Measurements from ENCODE around the gene EPS8. TPM values are rescaled to one million over a fixed set of nuclear protein-coding genes. Genes with fewer than 3 reads are reported as not detected.

EPS8 gene
- total RNA-seq, result 1 to 10 TPM; 4.9 to 6.0 TPM

- Mint-ChIP-seq H3K36me3 (peaks cover 6% of the 10 kb centered on the region in 2 donors), H3K9me3 (no peaks in the 10 kb centered on the region), H3K27ac (peak within 1 kb of the TSS; percentile 32 to 79)
- DNase-seq (ENCODE audit: low spot score in 2 of 2) (peak; percentile 87 to 92), ATAC-seq (peak; percentile 92 to 95)
Measured at GRCh38 chr12:15789220-15790171, at the start of gene EPS8. Gene EPS8 (minus strand): TSS chr12:15789388. CDS start chr12:15682951, 106,437 bp downstream.

GRCh38 chr12:15837141-15837790 is 48.1 kb upstream of the EPS8 start:
- Mint-ChIP-seq H3K27ac (no peak overlapping the region), H3K9me3 (no peaks in the 10 kb centered on the region), H3K36me3 (no peaks in the 10 kb centered on the region)
- ATAC-seq (no peak), DNase-seq (ENCODE audit: low spot score in 2 of 2) (no peak)

GRCh38 chr12:15834575-15834974 is 45.4 kb upstream of the EPS8 start:
- no peak for ATAC-seq
- Mint-ChIP-seq H3K27ac (no peak overlapping the region), H3K36me3 (no peaks in the 10 kb centered on the region), H3K9me3 (no peaks in the 10 kb centered on the region)
- DNase-seq (ENCODE audit: low spot score in 2 of 2), result no peak

- no peaks in the 10 kb centered on the region for H3K36me3 Mint-ChIP-seq
- DNase-seq (ENCODE audit: low spot score in 2 of 2) (no peak), ATAC-seq (no peak)
- H3K9me3 Mint-ChIP-seq, result no peaks in the 10 kb centered on the region
- H3K27ac Mint-ChIP-seq, result no peak overlapping the region
Measured at GRCh38 chr12:15831315-15831978, 42.3 kb upstream of the EPS8 start.

- DNase-seq (ENCODE audit: low spot score in 2 of 2), result no peak
- Mint-ChIP-seq H3K36me3 (no peaks in the 10 kb centered on the region), H3K9me3 (no peaks in the 10 kb centered on the region), H3K27ac (no peak overlapping the region)
- no peak for ATAC-seq
Measured at GRCh38 chr12:15830538-15830937, 41.4 kb upstream of the EPS8 start.

- no peaks in the 10 kb centered on the region for H3K36me3 Mint-ChIP-seq
- DNase-seq (ENCODE audit: low spot score in 2 of 2) (no peak), ATAC-seq (no peak)
- no peak overlapping the region for H3K27ac Mint-ChIP-seq
- no peaks in the 10 kb centered on the region for H3K9me3 Mint-ChIP-seq
Measured at GRCh38 chr12:15829949-15830348, 40.8 kb upstream of the EPS8 start.

- no peaks in the 10 kb centered on the region for H3K36me3 Mint-ChIP-seq
- ATAC-seq (no peak), DNase-seq (ENCODE audit: low spot score in 2 of 2) (no peak)
- no peak overlapping the region for H3K27ac Mint-ChIP-seq
- H3K9me3 Mint-ChIP-seq, result no peaks in the 10 kb centered on the region
Measured at GRCh38 chr12:15829255-15829654, 40.1 kb upstream of the EPS8 start.

- DNase-seq (ENCODE audit: low spot score in 2 of 2), result no peak
- Mint-ChIP-seq H3K27ac (no peak overlapping the region), H3K36me3 (no peaks in the 10 kb centered on the region), H3K9me3 (no peaks in the 10 kb centered on the region)
- no peak for ATAC-seq
Measured at GRCh38 chr12:15827136-15827535, 37.9 kb upstream of the EPS8 start.

- DNase-seq (ENCODE audit: low spot score in 2 of 2) (no peak), ATAC-seq (no peak)
- Mint-ChIP-seq H3K9me3 (no peaks in the 10 kb centered on the region), H3K27ac (no peak overlapping the region), H3K36me3 (no peaks in the 10 kb centered on the region)
Measured at GRCh38 chr12:15824516-15824915, 35.3 kb upstream of the EPS8 start.

- H3K36me3 Mint-ChIP-seq, result no peaks in the 10 kb centered on the region
- H3K9me3 Mint-ChIP-seq, result no peaks in the 10 kb centered on the region
- H3K27ac Mint-ChIP-seq, result no peak overlapping the region
- ATAC-seq (no peak), DNase-seq (ENCODE audit: low spot score in 2 of 2) (no peak)
Measured at GRCh38 chr12:15823360-15824128, 34.4 kb upstream of the EPS8 start.

- DNase-seq (ENCODE audit: low spot score in 2 of 2), result no peak
- no peak for ATAC-seq
- H3K9me3 Mint-ChIP-seq, result peaks cover 0 to 4% of the 10 kb centered on the region in 2 donors
- no peak overlapping the region for H3K27ac Mint-ChIP-seq
- H3K36me3 Mint-ChIP-seq, result no peaks in the 10 kb centered on the region
Measured at GRCh38 chr12:15819644-15820437, 30.7 kb upstream of the EPS8 start.

GRCh38 chr12:15818418-15818817 is 29.2 kb upstream of the EPS8 start:
- Mint-ChIP-seq H3K36me3 (no peaks in the 10 kb centered on the region), H3K9me3 (peaks cover 0 to 4% of the 10 kb centered on the region in 2 donors), H3K27ac (no peak overlapping the region)
- no peak for DNase-seq (ENCODE audit: low spot score in 2 of 2)
- ATAC-seq, result no peak

- H3K36me3 Mint-ChIP-seq, result no peaks in the 10 kb centered on the region
- H3K9me3 Mint-ChIP-seq, result peaks cover 0 to 4% of the 10 kb centered on the region in 2 donors
- DNase-seq (ENCODE audit: low spot score in 2 of 2), result no peak
- no peak overlapping the region for H3K27ac Mint-ChIP-seq
- no peak for ATAC-seq
Measured at GRCh38 chr12:15815730-15816129, 26.5 kb upstream of the EPS8 start.

- H3K36me3 Mint-ChIP-seq, result no peaks in the 10 kb centered on the region
- H3K27ac Mint-ChIP-seq, result no peak overlapping the region
- H3K9me3 Mint-ChIP-seq, result no peaks in the 10 kb centered on the region
- DNase-seq (ENCODE audit: low spot score in 2 of 2), result no peak
- no peak for ATAC-seq
Measured at GRCh38 chr12:15811214-15812127, 22.3 kb upstream of the EPS8 start.

GRCh38 chr12:15808652-15809051 is 19.5 kb upstream of the EPS8 start:
- no peak for ATAC-seq
- DNase-seq (ENCODE audit: low spot score in 2 of 2), result no peak
- Mint-ChIP-seq H3K9me3 (no peaks in the 10 kb centered on the region), H3K27ac (no peak overlapping the region), H3K36me3 (no peaks in the 10 kb centered on the region)
